HFF-Myc (cell line): ENCODE measurements around the gene OPALIN.

Experiments
- DNase-seq: peaks from one replicate; pipeline ENCODE4 v3.0.0-alpha.2; 2011; ENCODE audit warnings: low read depth; ENCODE audit errors: extremely low read depth
- H3K4me3 ChIP-seq: replicated peaks from 2 replicates; pipeline ENCODE4 v1.5.1; 2011; ENCODE audit warnings: low read depth, mild to moderate bottlenecking, control low read depth, low read length
- TF ChIP-seq, protein P1 (sequence below): IDR thresholded peaks from 2 replicates; pipeline ENCODE4 v1.5.1; 2012; ENCODE audit warnings: mild to moderate bottlenecking, low read depth, low read length, control low read depth; ENCODE audit errors: missing control alignments

The OPALIN gene

DNA sequence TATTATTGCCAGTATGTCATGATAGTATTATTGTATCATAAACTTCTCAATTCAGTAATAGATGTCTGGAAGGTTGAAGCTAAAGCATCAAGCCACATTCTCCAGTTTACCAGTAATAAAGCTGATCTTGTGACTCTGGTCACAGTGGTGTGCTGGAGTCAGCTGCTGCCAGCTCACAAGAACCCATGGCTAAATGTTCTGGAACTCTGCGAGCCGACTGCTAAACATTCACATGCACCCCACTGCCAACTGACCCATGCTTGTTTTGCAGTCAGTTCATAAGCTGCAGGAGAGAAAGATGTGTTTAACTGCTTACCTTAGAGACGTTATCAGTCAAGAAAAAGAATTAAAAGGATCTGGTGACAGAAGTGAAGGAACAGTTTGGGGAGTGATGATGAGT lies 60.4 kb downstream of the OPALIN start:
- TF ChIP-seq, protein P1, sequence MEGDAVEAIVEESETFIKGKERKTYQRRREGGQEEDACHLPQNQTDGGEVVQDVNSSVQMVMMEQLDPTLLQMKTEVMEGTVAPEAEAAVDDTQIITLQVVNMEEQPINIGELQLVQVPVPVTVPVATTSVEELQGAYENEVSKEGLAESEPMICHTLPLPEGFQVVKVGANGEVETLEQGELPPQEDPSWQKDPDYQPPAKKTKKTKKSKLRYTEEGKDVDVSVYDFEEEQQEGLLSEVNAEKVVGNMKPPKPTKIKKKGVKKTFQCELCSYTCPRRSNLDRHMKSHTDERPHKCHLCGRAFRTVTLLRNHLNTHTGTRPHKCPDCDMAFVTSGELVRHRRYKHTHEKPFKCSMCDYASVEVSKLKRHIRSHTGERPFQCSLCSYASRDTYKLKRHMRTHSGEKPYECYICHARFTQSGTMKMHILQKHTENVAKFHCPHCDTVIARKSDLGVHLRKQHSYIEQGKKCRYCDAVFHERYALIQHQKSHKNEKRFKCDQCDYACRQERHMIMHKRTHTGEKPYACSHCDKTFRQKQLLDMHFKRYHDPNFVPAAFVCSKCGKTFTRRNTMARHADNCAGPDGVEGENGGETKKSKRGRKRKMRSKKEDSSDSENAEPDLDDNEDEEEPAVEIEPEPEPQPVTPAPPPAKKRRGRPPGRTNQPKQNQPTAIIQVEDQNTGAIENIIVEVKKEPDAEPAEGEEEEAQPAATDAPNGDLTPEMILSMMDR: no peak
- no peak overlapping the region for H3K4me3 ChIP-seq
- DNase-seq: no peak

DNA sequence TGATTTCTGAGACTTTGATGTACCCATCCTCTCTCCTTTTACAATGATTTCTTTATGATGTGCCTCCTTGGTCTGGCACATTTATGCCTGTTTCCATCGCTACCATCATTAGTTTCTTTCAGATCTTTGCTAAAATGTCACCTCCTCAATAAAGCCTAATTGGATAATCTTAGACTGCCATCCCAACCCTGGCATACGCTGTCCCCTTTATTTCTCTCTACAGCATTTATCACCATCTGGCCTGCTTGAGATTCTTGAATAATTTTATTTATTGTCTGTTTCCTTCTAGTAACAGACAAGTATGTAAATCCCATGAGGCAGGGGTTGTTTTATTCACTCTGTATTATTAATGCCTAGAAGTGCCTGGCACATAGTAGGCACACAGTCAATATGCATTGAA lies 61.3 kb downstream of the OPALIN start:
- DNase-seq: no peak
- TF ChIP-seq, protein P1: no peak
- H3K4me3 ChIP-seq: no peak overlapping the region

DNA sequence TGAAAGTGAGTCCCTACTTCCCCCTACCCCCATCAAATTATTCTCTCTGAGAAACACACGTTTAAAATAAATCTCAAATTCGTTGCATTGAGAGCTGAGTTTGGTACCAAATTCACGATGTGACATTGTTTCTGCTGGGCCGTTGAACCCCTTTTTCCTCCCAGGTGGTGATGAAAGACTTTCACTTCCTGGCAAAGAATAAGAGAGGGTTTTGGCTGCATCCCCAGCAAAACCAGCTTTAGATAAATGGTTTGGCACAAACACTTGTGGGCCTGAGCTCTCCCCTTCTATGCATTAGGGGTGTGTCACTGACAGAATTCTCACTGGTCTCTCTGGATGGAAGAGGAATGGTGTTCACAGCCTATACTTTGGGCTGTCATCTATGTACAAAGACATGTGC lies 63.3 kb downstream of the OPALIN start:
- no peak for DNase-seq
- H3K4me3 ChIP-seq: no peak overlapping the region
- TF ChIP-seq, protein P1: no peak
